Inferior parietal cortex (tissue), 1 donor: ENCODE measurements around the gene DDN.
A peak's percentile ranks its signal among the peaks of the same experiment; 100 is the strongest.

ENCODE experiments used
- DNase-seq: peaks from one replicate; pipeline ENCODE4 v3.0.0-alpha.2; 2016; ENCODE audit errors: extremely low spot score

The DDN gene

GRCh38 chr12:48966177-48966895 is 32.8 kb downstream of the DDN start:
- DNase-seq = no peak

- no peak for DNase-seq
Measured at GRCh38 chr12:48965298-48965838, 33.8 kb downstream of the DDN start.

- no peak for DNase-seq
Measured at GRCh38 chr12:48961801-48962200, 37.4 kb downstream of the DDN start.

- no peak for DNase-seq
Measured at GRCh38 chr12:48961331-48961730, 37.8 kb downstream of the DDN start.

- no peak for DNase-seq
Measured at GRCh38 chr12:48960834-48961233, 38.3 kb downstream of the DDN start.

- DNase-seq = no peak
Measured at GRCh38 chr12:48958049-48958388, 41.2 kb downstream of the DDN start.

- DNase-seq = peak; percentile 84
Measured at GRCh38 chr12:48957141-48958048, 41.8 kb downstream of the DDN start, which contains the start of gene ARF3. Gene ARF3, minus strand, starts transcription at chr12:48957487. Its CDS starts 16,392 bp downstream, at chr12:48941095.

GRCh38 chr12:48956279-48957140 is 42.7 kb downstream of the DDN start:
- peak; percentile 77 for DNase-seq

GRCh38 chr12:48954841-48955501 is 44.2 kb downstream of the DDN start:
- DNase-seq = no peak

GRCh38 chr12:48954061-48954460 is 45.1 kb downstream of the DDN start:
- no peak for DNase-seq

GRCh38 chr12:48952691-48953090 is 46.5 kb downstream of the DDN start:
- DNase-seq = no peak

GRCh38 chr12:48947727-48948126 is 51.4 kb downstream of the DDN start:
- no peak for DNase-seq

- DNase-seq = no peak
Measured at GRCh38 chr12:48946943-48947342, 52.2 kb downstream of the DDN start.

- peak; percentile 66 for DNase-seq
Measured at GRCh38 chr12:48946205-48946604, 53.0 kb downstream of the DDN start.
